OCI-LY7 (cell line): ENCODE results near the gene CARHSP1. TPM values are rescaled to one million over a fixed set of nuclear protein-coding genes. Genes with fewer than 3 reads are reported as not detected.

Experiments used
- BruUV-seq: library from RNA; stranded (reverse); fragments of 400-500 nt; replicated peaks from 2 replicates; lab custom pipeline; 2021; lab: Mats Ljungman, UMichigan
- CTCF ChIA-PET: fragments of 300-600 bp; sonication (Branson Sonifier 250); formaldehyde crosslinking; loops from one replicate; lab custom pipeline; 2022; ENCODE audit warnings: antibody characterized with exemption; ENCODE audit not compliant: unreplicated experiment; lab: Charles Lee
- POLR2A ChIA-PET: fragments of 300-600 bp; sonication (Branson Sonifier 250); formaldehyde crosslinking; loops from one replicate; lab custom pipeline; 2022; ENCODE audit warnings: antibody characterized with exemption; lab: Charles Lee
- DNase-seq: peaks from one replicate; pipeline ENCODE4 v3.0.0-alpha.2; 2015; ENCODE audit warnings: low spot score
- H2AFZ ChIP-seq: fragments of 200-600 bp; sonication (generic), shearing (Covaris generic); 2 replicates; pipeline ENCODE4 v1.6.1; 2014; ENCODE audit warnings: mild to moderate bottlenecking, antibody characterized with exemption, low read length, moderate library complexity
- H3K27ac ChIP-seq: fragments of 200-600 bp; sonication (generic); 2 replicates; pipeline ENCODE4 v1.5.1; 2014; ENCODE audit warnings: mixed run types, low read depth, mild to moderate bottlenecking, moderate library complexity, low read length, inconsistent platforms; ENCODE audit not compliant: poor library complexity, severe bottlenecking
- H3K36me3 ChIP-seq: fragments of 200-600 bp; sonication (generic); 2 replicates; pipeline ENCODE4 v1.6.1; 2014; ENCODE audit warnings: mild to moderate bottlenecking, antibody characterized with exemption, low read length, moderate library complexity, mixed read lengths; ENCODE audit not compliant: insufficient read depth
- H3K4me1 ChIP-seq: fragments of 200-600 bp; sonication (generic); 2 replicates; pipeline ENCODE4 v1.5.1; 2014; ENCODE audit warnings: mild to moderate bottlenecking, low read length; ENCODE audit not compliant: insufficient read depth, poor library complexity, severe bottlenecking
- H3K4me2 ChIP-seq: fragments of 200-600 bp; sonication (generic); 2 replicates; pipeline ENCODE4 v1.6.1; 2014; ENCODE audit warnings: mild to moderate bottlenecking, low read length
- H3K4me3 ChIP-seq: fragments of 200-600 bp; sonication (generic); 2 replicates; pipeline ENCODE4 v1.5.1; 2014; ENCODE audit warnings: mild to moderate bottlenecking, low read depth, low read length; ENCODE audit not compliant: poor library complexity, severe bottlenecking
- H3K79me2 ChIP-seq: fragments of 200-600 bp; sonication (generic); 2 replicates; pipeline ENCODE4 v1.6.1; 2016; ENCODE audit warnings: low read depth, mild to moderate bottlenecking, low read length, moderate library complexity, mixed read lengths; ENCODE audit not compliant: insufficient read depth
- H3K9me2 ChIP-seq: fragments of 200-600 bp; sonication (generic); 2 replicates; pipeline ENCODE4 v1.6.1; 2016; ENCODE audit warnings: mild to moderate bottlenecking, low read length, mixed read lengths; ENCODE audit not compliant: insufficient read depth
- H3K9me3 ChIP-seq: fragments of 200-600 bp; sonication (generic); 2 replicates; pipeline ENCODE4 v1.6.1; 2014; ENCODE audit warnings: mild to moderate bottlenecking, mixed run types, low read length, mixed read lengths
- H4K20me1 ChIP-seq: fragments of 200-600 bp; sonication (generic); 2 replicates; pipeline ENCODE4 v1.6.1; 2014; ENCODE audit warnings: mild to moderate bottlenecking, antibody characterized with exemption, low read length, moderate library complexity, mixed read lengths; ENCODE audit not compliant: insufficient read depth
- CTCF ChIP-seq: fragments of 200-600 bp; sonication (generic); conservative IDR thresholded peaks from 2 replicates; pipeline ENCODE4 v1.5.1; 2014; ENCODE audit warnings: mild to moderate bottlenecking, antibody characterized with exemption, low read length, moderate library complexity, mixed read lengths
- EZH2phosphoT487 ChIP-seq: fragments of 200-600 bp; sonication (generic); IDR thresholded peaks from 2 replicates; pipeline ENCODE4 v1.6.1; 2018; ENCODE audit warnings: low read depth, borderline replicate concordance, mild to moderate bottlenecking, mixed run types, antibody characterized with exemption, low read length, moderate library complexity, mixed read lengths
- intact Hi-C: fragments of 100-400 bp; cut with micrococcal nuclease; formaldehyde crosslinking; loops from one replicate; pipeline ENCODE4 v1.10.0; 2022; ENCODE audit not compliant: unreplicated experiment
- total RNA-seq, 2 experiments: library from RNA; depleted of rRNA in 1 of 2; stranded (reverse); fragments of >200 nt in 1 of 2; shearing (Covaris generic) in 1 of 2; gene quantifications; 2 replicates each; pipeline ENCODE4 v1.2.3, GENCODE V29; 2014 to 2022

The CARHSP1 gene
- total RNA-seq, 2 experiments from 2014 or later, result 156 to 241 TPM

- CTCF ChIA-PET, result no interaction called here
- H2AFZ ChIP-seq, result no peak overlapping the region
- no peaks in the 10 kb centered on the region for H4K20me1 ChIP-seq
- H3K4me1 ChIP-seq, result no peaks in the 10 kb centered on the region
- POLR2A ChIA-PET, result no interaction called here
- no peaks in the 10 kb centered on the region for H3K9me3 ChIP-seq
- no peak overlapping the region for H3K4me3 ChIP-seq
- no peaks in the 10 kb centered on the region for H3K79me2 ChIP-seq
- H3K36me3 ChIP-seq, result peaks cover 95% of the 10 kb centered on the region
- no peak for DNase-seq
- H3K9me2 ChIP-seq, result no peaks in the 10 kb centered on the region
- no peak overlapping the region for H3K27ac ChIP-seq
- intact Hi-C loops, result no loop called here
- no peak overlapping the region for H3K4me2 ChIP-seq
- no peak for TF ChIP-seq EZH2phosphoT487
- no peak for TF ChIP-seq CTCF
- no TSS peak for BruUV-seq
Measured at GRCh38 chr16:8822403-8822802, 46.4 kb downstream of the CARHSP1 start.

DNA sequence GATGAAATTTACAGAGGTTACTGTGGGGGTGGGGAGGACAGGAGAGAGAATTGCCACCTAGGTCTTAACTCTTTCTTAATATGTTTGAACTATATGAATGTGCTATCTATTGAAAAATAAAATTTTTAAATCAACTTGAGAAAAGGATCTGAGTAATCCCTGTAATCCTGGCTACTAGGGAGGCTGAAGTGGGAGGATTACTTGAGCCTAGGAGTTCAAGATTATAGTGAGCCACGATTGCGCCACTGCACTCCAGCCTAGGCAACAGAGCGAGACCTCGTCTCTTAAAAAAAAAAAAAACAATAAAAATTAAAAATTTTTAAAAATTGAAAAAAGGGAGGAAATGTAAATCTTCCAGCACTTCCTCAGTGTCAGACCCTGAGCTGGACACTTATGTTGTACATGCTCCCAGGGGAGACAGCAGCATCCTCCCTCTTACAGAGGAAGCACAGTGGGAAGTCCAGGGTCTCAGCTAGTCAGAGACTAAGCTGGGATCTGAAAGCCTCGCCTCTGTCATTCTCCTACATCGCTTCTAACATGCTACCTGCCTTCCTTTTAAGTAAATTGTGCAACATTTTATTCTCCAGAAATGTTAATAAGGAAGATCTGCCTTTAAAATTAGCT is 49.3 kb downstream of the CARHSP1 start:
- H3K4me3 ChIP-seq, result no peak overlapping the region
- H3K4me2 ChIP-seq, result no peak overlapping the region
- no peaks in the 10 kb centered on the region for H3K9me2 ChIP-seq
- no peak overlapping the region for H3K27ac ChIP-seq
- no peaks in the 10 kb centered on the region for H4K20me1 ChIP-seq
- H2AFZ ChIP-seq, result no peak overlapping the region
- H3K36me3 ChIP-seq, result peaks cover 99% of the 10 kb centered on the region
- no TSS peak for BruUV-seq
- intact Hi-C loops, result no loop called here
- H3K9me3 ChIP-seq, result no peaks in the 10 kb centered on the region
- POLR2A ChIA-PET, result no interaction called here
- no peak for DNase-seq
- CTCF ChIA-PET, result interaction anchor here (0.6 kb wide), 1 partner anchor 147 kb away, joined by 3 read pairs; no protein-coding TSS in a partner anchor
- TF ChIP-seq EZH2phosphoT487 (no peak), CTCF (no peak)
- no peaks in the 10 kb centered on the region for H3K4me1 ChIP-seq
- H3K79me2 ChIP-seq, result no peaks in the 10 kb centered on the region

GRCh38 chr16:8818504-8819270 is 50.1 kb downstream of the CARHSP1 start:
- intact Hi-C loops, result no loop called here
- no peaks in the 10 kb centered on the region for H4K20me1 ChIP-seq
- H3K9me3 ChIP-seq, result no peaks in the 10 kb centered on the region
- TF ChIP-seq EZH2phosphoT487 (no peak), CTCF (no peak)
- no peaks in the 10 kb centered on the region for H3K4me1 ChIP-seq
- no TSS peak for BruUV-seq
- ChIA-PET POLR2A (no interaction called here), CTCF (interaction anchor here (0.6 kb wide), 1 partner anchor 146 kb away, joined by 3 read pairs; no protein-coding TSS in a partner anchor)
- no peaks in the 10 kb centered on the region for H3K9me2 ChIP-seq
- no peak overlapping the region for H3K27ac ChIP-seq
- no peak overlapping the region for H2AFZ ChIP-seq
- no peak overlapping the region for H3K4me3 ChIP-seq
- H3K36me3 ChIP-seq, result peaks cover 99% of the 10 kb centered on the region
- H3K79me2 ChIP-seq, result no peaks in the 10 kb centered on the region
- no peak for DNase-seq
- no peak overlapping the region for H3K4me2 ChIP-seq
